ENCODE measurements around the gene C11orf91.

GRCh38 chr11:33651990-33652389 lies 48.6 kb downstream of the C11orf91 start:
- TF ChIP-seq CTCF (IDR thresholded peaks at IDR 0.05; ENCODE audit: insufficient read depth, low read length, poor library complexity, severe bottlenecking): no peak
- TF ChIP-seq EZH2phosphoT487 (conservative IDR thresholded peaks at IDR 0.05; ENCODE audit: low read length): no peak

Measured in SU-DHL-6 (cell line).